ENCODE measurements around the gene CGNL1.
A peak's percentile ranks its signal among the peaks of the same experiment; 100 is the strongest.

Gene CGNL1

DNA sequence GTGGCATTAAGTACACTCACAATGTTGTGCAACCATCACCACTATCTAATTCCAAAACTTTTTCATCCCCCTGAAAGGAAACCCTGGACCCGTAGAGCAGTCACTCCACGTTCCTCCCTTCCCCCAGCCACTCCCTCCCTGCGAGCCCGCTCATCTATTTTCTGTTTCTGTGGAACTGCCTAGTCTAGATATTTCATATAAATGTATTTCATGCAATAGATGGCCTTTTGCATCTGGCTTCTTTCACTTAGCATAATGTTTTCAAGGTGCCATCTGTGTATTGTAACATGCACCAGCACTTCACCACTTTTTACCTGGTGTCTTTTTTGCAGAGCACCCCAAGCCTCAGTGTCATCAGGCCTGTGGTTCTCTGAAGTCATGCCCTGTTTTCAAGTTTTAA, 10.7 kb downstream of the CGNL1 start:
- no peak for DNase-seq

DNA sequence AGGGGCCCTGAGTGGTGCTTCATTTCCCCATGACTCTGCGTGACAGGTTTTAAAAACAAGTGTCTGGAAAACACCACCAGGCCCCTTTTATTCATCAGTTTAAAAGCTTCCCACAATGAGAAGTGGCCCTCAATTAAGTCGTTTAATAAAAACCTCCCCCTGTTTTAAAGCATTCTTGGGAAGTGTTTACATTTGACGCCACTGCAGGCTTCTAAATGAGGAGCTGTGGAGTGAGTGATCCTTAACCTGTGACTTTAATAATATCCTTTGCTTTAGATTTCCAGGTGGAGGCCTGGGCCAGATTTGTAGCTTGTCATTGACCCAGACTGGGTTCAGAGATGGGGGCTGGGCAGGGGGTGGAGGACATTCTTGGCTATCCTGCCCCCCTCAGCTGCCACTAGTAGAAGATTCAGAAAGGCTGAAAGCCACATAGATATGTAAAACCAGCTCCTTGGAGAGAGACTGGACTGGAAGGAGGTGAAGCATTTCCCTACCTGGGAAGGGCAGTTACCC, 11.3 kb downstream of the CGNL1 start:
- DNase-seq: no peak

DNA sequence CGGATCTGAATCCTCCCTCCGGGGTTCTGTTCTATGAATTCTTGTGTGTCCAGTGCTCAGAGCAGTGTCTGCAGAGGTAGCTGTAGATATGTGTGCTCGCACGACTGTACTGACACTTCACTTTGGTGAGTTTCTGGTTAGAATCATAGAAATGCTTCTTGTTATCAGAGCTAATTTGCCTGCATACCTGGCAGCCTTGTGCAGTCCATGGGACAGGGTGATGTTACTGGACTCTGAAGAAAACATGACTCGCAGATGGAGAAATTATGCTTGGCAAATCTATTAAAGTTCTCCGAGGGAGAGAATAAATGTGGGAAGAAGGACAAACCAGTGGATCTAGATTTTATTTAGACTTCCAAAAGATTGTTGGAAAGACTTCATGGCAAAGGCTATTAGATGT, 12.2 kb downstream of the CGNL1 start:
- DNase-seq: no peak

DNA sequence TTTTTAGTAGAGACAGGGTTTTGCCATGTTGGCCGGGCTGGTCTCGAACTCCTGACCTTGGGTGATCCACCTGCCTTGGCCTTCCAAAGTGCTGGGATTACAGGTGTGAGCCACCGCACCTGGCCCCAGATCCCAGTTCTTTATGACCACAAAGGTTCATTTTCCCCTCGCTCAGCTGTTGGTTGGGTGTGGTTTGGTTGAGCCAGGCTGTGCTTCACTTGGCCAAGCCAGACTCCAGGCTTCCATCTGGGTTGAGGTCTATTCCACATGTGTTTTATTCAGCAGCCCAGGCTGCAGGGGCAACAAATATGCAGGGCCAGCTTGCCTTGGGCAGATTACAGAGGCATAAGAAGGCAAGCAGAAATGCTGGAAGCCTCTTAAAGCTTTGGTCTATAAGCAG, 13.7 kb downstream of the CGNL1 start:
- DNase-seq: no peak

DNA sequence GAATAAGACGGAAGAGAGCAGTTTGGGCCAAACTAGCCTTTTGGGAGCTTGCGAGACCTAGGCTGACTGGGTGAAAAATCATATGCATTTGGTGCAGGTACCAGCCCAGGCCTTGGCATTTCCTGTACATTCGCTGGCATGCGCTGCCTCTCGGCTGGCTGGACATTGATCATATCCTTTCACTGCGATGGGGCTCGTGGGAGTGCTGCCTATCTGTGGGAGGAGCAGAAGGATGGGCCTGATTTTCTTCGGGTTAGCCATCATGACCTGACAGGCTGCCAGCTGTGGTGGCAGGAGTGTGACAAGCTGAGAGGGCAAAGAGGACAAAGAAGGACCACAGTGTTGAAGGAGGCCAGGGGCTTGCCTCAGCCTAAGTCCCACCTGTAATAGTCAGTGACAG, 14.3 kb downstream of the CGNL1 start:
- no peak for DNase-seq

DNA sequence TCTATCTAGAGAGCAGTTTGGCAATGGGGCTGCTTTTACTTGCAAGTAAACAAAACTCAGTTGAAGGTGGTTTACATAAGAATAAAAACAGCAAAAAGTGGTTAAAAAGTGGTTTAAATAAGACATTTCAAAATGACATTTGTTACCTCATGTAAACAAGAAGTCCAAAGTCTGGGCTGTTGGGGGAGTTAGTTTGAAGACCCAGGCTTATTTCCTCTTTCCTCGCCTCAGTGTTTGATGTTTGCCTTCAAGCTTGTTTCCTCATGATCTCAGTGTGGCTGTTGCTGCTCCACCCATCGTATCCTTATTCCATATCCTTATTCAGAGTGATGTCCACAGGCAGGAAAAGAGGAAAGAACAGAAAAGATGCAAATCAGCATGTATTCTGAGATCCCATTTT, 15.2 kb downstream of the CGNL1 start:
- no peak for DNase-seq

DNA sequence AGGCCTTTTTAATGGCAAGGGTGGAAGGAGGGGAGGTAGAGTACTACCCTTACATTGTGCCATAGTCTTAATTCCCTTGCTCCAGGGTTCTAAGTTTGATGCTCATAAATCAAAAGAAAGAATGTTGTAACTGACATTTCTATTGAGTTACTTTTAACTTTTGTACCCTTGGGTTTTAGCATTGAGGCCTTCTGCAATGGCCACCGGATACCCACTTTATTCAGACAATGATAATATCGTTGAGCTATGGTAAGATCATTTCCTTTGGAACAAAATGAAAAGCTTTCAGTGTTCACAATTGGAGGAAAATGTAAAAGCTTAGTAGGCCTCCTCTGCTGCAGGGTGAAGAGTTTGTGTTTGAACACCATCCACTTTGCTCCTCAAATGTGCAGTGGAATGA, 16.8 kb downstream of the CGNL1 start:
- DNase-seq: no peak

DNA sequence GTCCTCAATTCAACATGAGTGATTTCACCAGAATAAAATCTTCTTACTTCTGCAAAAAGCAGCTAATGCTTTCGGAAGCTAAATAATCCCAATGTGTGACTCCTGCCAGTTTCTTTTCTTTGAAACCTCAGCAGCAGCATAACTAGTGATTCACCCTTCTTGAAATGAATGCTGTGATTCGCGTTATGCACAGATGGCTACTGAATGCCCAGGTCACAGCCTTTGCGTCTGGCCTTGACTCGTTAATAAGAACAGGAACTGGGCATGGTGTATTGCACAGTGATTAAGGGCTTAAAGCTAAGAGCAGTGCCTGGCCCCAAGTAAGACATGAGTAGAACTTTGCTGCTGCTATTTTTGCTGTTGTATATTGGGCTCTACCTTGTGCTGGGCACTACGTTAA, 19.0 kb downstream of the CGNL1 start:
- no peak for DNase-seq

DNA sequence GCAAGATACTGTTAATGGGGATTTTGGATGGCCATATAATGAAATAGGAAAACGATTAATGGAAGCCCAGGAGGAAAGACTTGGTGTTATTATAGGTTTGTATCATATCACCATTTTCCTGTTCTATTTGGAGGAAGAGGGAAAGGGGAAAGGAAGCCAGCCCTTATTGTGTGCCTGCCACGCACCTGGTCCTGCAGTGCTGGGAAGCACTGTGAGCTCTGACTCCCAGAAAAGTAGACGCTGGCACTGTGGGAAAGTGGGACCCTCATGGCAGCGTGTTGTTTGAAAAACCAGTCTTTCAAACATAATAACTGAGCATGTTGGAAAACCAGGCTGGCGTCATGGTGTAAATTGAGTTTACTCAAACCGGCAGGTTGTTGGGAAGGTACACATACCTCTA, 22.0 kb downstream of the CGNL1 start:
- no peak for DNase-seq

DNA sequence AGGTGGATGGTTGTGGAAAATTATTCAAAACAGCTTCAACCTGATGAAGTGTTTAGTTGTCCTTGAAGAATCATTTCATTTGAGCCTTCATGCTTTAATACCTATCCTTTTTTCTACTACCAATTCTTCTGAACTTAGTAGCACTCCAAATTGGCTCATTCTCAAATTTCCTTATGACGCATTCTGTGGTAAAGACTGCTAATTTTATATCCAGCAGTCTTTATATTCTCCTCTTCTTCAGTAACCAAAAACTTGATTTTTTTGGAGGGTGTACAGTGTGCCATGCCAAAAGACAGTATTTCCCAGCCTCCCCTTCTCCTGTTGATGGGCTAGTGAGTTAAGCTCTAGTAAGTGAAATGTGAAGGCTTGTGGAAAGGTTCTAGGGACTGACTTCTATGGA, 25.2 kb downstream of the CGNL1 start:
- no peak for DNase-seq

DNA sequence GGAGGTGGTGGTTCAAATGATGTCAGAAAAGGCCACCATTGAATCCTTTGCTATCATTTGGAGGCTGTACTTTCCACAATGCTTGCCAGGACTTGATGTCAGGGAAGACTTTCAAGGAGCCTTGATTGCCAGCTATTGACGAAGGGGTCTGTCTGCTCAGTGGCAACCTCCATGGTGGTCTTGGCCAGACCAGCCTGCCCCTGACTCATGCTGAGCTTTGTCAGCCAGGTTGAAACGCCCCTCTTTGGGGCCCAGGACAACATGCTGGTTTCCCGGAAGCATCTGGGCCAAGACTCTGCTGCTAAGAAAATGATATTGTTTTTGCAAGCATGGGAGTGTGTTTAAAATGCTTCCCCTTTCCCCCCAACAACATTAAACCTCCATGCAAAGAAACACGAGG, 26.7 kb downstream of the CGNL1 start:
- no peak for DNase-seq

DNA sequence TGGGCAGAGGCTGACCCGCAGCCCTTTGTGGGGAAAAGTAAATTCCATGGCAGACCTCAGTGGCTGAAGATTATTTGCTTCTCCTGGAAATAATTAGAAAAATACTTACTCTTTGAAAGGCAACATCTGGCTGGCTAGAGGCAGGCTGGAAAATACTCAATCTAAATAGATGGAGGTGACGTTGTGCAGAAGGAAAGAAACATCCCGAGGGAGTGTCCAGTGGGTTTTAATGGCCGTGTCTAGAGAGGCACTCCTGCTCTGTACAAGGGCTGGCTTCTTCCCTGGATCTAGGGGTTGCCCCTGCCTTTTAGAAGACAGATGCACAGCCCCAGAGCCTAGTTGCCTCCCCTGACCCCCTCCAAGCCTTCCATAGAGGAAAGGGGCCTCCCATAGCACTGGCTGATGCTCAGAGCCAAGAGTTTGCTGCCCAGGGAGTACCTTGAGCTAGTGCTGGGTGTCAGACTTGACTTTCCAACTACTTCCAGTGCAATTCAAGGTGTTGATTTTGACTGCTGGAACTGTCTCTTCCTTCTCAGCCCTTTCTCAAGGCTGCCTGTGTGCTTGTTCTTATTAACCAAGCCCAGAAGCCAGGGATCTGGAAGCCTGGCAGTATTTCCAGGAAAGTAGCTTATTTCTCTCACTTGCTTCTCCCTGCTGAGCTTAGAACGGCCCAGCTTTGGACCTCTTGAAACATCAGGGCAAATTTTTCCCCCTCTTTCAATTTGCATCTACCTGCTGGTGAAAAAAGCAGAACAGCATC, 27.4 kb downstream of the CGNL1 start:
- no peak for DNase-seq

DNA sequence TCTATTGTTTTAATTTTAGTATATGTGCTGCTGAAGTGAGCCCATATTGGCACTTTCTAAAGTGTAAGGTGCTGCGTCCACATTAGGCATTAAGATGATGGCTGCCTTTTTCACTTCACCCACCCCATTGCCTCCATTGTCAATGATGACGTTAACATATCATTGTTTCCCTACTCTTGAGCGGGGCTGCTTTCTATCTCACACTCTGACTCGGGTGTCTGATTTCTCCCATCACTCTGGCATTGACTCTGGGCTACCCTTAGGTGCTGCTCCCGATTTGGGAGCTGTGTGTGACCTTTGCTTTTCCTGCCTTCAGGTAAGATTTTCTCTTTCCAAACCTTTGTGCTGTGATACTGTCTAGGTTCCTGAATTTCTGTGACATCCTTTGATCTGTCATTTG, 28.8 kb downstream of the CGNL1 start:
- peak; percentile 25 for DNase-seq

DNA sequence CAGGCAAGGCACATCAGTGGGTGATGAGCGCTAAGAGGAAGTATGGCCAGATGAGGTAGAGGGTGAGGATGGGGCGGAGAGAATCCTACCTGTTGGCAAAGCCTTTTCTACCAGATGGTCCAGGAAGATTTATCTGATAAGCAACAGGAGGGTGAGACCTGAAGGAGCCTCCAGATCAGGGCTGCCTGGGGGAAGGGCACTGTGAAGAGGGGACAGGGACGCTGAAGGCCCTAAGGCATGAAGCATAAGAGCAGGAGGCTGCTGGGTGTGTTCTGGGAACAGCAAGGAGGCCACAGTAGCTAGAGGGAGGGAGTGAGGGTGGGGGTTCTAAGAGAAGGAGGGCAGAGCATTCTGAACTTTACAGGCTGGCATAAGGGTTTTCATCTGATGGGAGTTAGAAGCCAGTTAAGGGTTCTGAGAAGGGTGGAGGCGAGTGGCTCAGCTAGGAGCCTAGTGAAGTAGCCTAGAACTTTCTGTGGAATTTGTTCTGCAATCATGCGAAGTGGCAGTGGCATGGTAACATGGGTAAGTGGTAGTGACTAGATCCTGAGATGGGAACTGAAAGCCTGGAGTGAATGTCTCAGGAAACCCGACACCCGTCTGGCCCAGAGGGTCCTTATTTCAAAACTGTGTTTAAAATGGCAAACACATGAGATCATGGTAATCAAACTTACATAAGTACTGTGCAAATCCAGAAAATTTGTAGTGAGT, 29.9 kb downstream of the CGNL1 start:
- DNase-seq: no peak

DNA sequence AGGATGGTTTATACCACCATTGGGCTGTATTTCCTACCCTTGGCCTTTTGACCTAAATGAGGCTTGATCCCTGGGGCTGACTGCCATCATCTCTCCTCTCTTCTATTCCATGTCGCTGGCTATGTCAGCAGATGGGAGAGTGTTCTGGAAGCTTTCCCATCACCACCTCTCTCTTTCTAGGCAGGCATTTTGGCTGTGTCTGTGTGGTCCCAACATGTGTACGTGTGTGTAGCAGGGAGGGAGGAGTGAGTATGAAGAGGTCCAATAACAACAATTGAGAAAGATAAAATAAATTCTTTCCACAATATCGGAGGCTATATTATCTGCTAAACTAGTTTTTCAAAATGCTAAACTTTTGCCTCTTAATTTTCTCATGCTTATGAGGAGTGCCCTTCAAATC, 34.1 kb downstream of the CGNL1 start:
- no peak for DNase-seq

DNA sequence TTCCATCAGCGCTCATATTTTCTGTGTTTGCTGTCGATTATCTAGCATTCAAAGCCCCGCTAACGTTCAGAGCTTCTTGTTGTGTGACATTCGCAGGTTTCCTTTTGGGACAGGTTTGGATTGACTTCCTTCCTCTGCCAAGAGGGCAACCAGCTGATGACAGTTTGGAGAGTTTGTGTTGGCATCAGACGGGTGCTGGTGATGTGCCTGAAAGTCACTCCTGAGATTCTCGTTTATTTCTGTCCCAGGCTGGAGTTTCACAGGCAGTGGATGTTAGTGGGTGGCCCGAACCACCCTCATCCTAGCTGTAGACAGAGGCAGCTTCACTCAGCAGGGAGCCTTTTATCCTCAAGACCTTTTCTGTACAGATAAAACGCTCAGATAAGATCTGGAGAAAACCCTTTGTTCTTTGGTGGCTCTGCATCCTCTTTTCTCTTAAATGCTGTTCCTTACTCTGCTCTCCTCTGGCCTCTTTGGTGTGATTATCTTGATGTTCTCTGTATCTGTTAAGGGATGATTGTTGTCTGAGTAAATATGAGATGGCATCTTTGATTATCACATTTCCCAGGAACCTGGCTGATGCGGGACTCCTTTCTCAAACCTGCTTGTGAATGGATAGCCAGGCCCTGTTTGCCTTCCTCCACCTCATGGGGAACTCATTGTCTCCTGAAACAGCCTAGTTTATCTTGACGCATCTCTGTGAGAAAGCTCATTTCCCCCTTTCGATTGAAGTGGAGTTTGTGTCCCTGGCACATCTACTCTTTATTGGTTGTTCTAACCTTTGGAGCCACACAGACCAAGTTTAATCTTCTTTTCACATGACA, 35.9 kb downstream of the CGNL1 start:
- no peak for DNase-seq

DNA sequence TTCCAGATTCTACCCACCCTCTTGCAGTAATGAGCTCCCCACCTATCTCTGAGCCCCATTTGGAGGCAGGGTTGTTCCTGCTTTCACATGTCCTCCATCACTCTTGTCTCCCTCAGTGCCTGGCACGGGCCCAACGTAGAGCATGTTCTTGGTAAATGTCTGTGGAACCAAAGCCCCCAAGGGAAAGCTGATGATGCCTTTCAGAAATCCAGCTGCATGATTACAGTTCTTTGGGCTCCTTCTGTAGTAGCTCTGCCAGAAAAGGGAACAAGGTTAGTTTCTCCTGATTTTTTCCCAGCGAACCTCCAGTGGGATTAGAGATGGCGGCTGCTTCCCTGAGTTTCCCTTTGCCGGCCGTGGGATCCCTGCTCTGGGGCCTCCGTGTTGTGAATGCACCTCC, 39.3 kb downstream of the CGNL1 start:
- no peak for DNase-seq

DNA sequence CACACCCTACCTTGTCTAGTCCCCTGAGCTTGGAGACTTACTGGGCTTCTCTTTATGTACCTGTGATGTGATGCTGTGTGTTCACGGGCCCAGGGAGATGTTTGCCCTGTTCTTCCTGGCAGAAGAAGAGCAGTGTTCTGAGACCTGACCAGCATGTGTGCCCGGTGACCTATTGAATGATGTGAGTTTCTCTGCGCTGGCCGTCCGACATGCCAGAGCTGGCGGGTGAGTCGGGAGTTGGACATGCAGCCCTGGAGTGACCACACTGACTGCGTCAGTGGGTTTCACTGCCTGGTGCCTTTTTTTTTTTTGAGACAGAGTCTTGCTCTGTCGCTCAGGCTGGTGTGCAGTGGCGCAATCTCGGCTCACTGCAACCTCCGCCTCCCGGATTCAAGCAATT, 42.3 kb downstream of the CGNL1 start:
- no peak for DNase-seq

DNA sequence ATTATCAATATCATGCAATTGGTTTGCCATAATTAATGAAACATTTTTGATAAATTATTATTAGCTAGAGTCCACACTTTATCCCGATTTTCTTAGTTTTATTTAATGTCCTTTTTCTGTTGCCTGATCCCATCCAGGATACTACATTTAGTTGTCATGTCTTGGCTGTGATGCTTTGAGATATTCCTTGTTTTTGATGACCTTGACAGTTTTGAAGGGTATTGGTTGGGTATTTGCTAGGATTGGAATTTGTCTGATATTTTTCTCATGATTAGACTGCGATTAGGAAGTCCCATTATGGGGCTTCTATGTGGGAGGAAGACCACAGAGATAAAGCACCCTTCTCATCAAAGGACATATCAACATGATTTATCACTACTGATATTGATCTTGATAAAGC, 43.0 kb downstream of the CGNL1 start:
- no peak for DNase-seq

DNA sequence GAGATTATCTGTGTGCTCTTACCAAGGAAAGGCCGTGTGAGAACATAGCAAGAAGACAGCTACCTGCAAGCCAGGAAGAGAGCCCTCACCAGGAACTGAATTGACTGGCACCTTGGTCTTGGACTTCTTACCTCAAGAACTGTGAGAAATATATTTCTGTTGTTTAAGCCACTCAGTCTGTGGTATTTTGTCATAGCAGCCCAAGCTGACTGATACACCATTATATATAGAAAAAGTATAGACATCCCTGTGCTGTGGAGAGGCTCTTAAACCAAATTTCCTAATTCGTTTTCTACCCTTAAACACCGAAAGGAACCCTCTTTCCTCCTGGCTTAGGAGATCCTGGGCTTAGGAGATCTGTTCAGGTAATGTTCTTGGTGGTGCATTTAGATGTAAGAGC, 44.8 kb downstream of the CGNL1 start:
- no peak for DNase-seq

DNA sequence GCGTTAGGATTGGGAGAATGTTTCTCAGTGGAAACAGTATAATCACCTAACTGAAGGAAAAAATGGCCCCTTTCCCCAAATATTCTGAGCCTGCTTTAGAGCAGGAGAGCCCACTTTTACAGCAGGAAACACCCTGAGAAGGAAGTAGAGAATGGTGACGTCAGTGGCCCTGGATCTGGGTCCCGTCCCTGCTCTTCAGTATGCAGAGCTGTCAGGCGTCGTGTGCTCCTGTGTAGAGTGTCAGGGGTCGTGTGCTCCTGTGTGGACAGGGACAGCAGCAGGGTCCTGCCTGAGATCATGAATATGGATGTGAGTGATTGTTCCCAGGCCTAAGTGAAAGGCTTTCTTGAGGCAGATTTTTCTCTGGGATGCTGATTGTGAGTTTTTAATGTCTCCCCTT, 45.2 kb downstream of the CGNL1 start:
- no peak for DNase-seq

DNA sequence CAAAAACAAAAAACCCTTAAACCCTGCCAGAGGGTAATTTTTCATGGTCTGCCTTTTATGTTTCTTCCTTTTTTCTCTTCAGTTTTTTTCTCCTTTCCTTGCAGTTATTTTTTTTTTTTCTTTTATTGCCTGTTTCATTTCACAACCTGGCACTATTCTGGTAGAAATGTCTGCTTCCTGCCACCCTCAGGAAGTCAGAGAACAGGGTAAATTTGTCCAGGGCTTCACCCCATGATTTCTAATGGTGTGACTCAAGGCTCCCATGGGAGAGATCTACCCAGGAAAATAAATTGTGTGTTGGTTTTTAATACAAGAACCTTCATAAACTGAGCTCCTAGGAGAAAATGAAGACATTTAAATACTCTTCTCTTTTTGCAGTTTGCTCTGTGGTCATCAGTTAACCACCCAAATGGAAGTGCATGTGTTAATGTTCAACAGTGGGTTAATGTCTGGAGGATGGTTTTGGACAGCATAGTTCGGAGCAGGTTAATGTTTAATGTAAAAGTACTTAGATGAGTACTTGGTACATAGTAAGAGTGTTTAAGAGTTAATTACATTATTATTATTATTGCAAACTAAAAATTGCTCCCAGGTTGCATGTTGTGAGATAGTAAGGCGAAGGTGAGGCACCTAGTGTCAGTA, 45.9 kb downstream of the CGNL1 start:
- no peak for DNase-seq

DNA sequence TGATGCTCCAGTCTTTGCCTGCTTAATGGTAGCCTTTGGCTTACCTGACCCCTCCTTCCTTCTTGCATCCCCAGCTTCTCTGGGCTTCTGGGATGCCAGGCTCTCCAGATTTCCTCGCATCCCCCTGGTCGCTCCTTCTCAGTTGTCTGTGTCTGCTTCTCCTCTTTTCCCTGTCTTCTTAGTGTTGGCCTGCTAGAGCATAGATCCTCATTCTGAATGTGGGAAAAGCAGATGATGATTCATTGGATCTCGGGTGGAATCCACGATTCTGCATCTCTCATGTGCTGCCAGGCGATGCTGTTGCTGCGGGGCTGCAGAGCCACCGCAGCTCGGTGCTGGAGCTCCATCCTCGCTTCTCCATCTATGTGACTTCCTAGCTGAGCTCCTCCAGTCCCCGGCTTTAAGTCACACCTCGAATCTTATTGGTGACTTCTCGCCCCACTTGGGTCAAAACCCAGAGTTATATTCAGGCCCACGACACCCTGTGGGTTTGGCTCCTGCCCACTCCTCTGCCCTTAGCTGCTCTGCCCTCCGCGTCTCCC, 47.4 kb downstream of the CGNL1 start:
- no peak for DNase-seq

All from NCI-H1436 (cell line).